Caco-2 (cell line): ENCODE results near the gene RXFP1. TPM values are rescaled to one million over a fixed set of nuclear protein-coding genes. Genes with fewer than 3 reads are reported as not detected.

Experiments used
- BruUV-seq: library from RNA; stranded (reverse); fragments of 400-500 nt; replicated peaks from 2 replicates; lab custom pipeline; 2021; lab: Mats Ljungman, UMichigan
- CTCF ChIA-PET: fragments of 300-600 bp; sonication (Branson Sonifier 250); formaldehyde crosslinking; loops from one replicate; lab custom pipeline; 2022; ENCODE audit warnings: antibody characterized with exemption; lab: Charles Lee
- POLR2A ChIA-PET: fragments of 300-600 bp; sonication (Branson Sonifier 250); formaldehyde crosslinking; loops from one replicate; lab custom pipeline; 2022; ENCODE audit warnings: antibody characterized with exemption; lab: Charles Lee
- DNase-seq, 2 experiments: peaks; one replicate each; pipeline versions ENCODE4 v3.0.0 to v3.0.0-alpha.2; 2020 to 2022
- H3K27me3 ChIP-seq: replicated peaks from 2 replicates; pipeline ENCODE4 v1.6.0; 2011; ENCODE audit warnings: low read length; ENCODE audit not compliant: control insufficient read depth, insufficient read depth
- H3K36me3 ChIP-seq: 2 replicates; pipeline ENCODE4 v1.5.1; 2011; ENCODE audit warnings: low read length; ENCODE audit not compliant: control insufficient read depth, insufficient read depth
- H3K4me1 ChIP-seq: fragments of 250-450 bp; sonication (Bioruptor Pico); 2 replicates; pipeline ENCODE4 v1.5.1; 2020; ENCODE audit warnings: mild to moderate bottlenecking
- H3K4me3 ChIP-seq: 2 replicates; pipeline ENCODE4 v1.5.1; 2011; ENCODE audit warnings: low read depth, mild to moderate bottlenecking, control low read depth, low read length
- H3K9me3 ChIP-seq: fragments of 250-450 bp; sonication (Bioruptor Pico); 2 replicates; pipeline ENCODE4 v1.5.1; 2020; ENCODE audit warnings: mild to moderate bottlenecking, moderate library complexity
- H3K27ac Mint-ChIP-seq: one replicate; pipeline ENCODE4 v1.8.0; 2022; ENCODE audit warnings: mixed read lengths; ENCODE audit not compliant: unreplicated experiment
- H3K27me3 Mint-ChIP-seq: one replicate; pipeline ENCODE4 v1.8.0; 2022; ENCODE audit warnings: mixed read lengths; ENCODE audit not compliant: insufficient read depth, unreplicated experiment
- H3K36me3 Mint-ChIP-seq: one replicate; pipeline ENCODE4 v1.8.0; 2022; ENCODE audit warnings: mild to moderate bottlenecking, mixed read lengths; ENCODE audit not compliant: insufficient read depth, unreplicated experiment
- H3K4me1 Mint-ChIP-seq: one replicate; pipeline ENCODE4 v1.8.0; 2022; ENCODE audit warnings: low read depth, mixed read lengths; ENCODE audit not compliant: unreplicated experiment
- H3K4me3 Mint-ChIP-seq: one replicate; pipeline ENCODE4 v1.8.0; 2022; ENCODE audit warnings: mild to moderate bottlenecking, moderate library complexity, mixed read lengths; ENCODE audit not compliant: unreplicated experiment
- H3K9me3 Mint-ChIP-seq: one replicate; pipeline ENCODE4 v1.8.0; 2022; ENCODE audit warnings: mixed read lengths; ENCODE audit not compliant: unreplicated experiment
- CTCF ChIP-seq, 2 experiments: fragments of 200-600 bp in 1 of 2; IDR thresholded peaks; 1 replicate in 1 of 2; 2 replicates in 1 of 2; pipeline versions ENCODE4 v1.5.1 to v1.8.0; 2011 to 2022; ENCODE audit warnings: antibody characterized with exemption in 1 of 2, control low read depth in 1 of 2, inconsistent platforms in 1 of 2, low read depth in 1 of 2, low read length in 1 of 2, mild to moderate bottlenecking in 1 of 2, moderate library complexity in 1 of 2; ENCODE audit not compliant: insufficient read depth in 1 of 2, severe bottlenecking in 1 of 2, unreplicated experiment in 1 of 2
- intact Hi-C: fragments of 100-400 bp; cut with micrococcal nuclease; formaldehyde crosslinking; loops from one replicate; pipeline ENCODE4 v1.10.0; 2022; ENCODE audit not compliant: unreplicated experiment
- total RNA-seq: library from RNA; stranded (reverse); gene quantifications from 2 replicates; pipeline ENCODE4 v1.2.3, GENCODE V29; 2022

Gene RXFP1
- total RNA-seq, 1 experiment from 2014 or later, result not detected

- no peak overlapping the region for H3K4me3 Mint-ChIP-seq
- H3K36me3 ChIP-seq, result no peaks in the 10 kb centered on the region
- H3K36me3 Mint-ChIP-seq, result peaks cover 11% of the 10 kb centered on the region
- H3K27me3 Mint-ChIP-seq, result no peaks in the 10 kb centered on the region
- no peak overlapping the region for H3K27ac Mint-ChIP-seq
- POLR2A ChIA-PET, result no interaction called here
- H3K4me1 ChIP-seq, result no peaks in the 10 kb centered on the region
- H3K4me3 ChIP-seq, result no peak overlapping the region
- intact Hi-C loops, result no loop called here
- DNase-seq, result no peak
- H3K9me3 ChIP-seq, result no peaks in the 10 kb centered on the region
- peaks cover 7% of the 10 kb centered on the region for H3K4me1 Mint-ChIP-seq
- H3K9me3 Mint-ChIP-seq, result no peaks in the 10 kb centered on the region
- CTCF ChIA-PET, result no interaction called here
- BruUV-seq, result no TSS peak
- TF ChIP-seq CTCF (IDR thresholded peaks at IDR 0.05; ENCODE audit: insufficient read depth in 1 of 2, low read depth in 1 of 2, low read length in 1 of 2, severe bottlenecking in 1 of 2, unreplicated experiment in 1 of 2), result no peak
- no peaks in the 10 kb centered on the region for H3K27me3 ChIP-seq
These were observed 143.1 kb downstream of the RXFP1 start for GRCh38 chr4:158664806-158665205.

- ChIA-PET POLR2A (no interaction called here), CTCF (interaction anchor here (0.7 kb wide), 1 partner anchor 264 kb away, joined by 3 read pairs; no protein-coding TSS in a partner anchor)
- no peak overlapping the region for H3K4me3 ChIP-seq
- intact Hi-C loops, result loop anchor here (1.0 kb wide), 1 partner anchor 56 kb away; the partner anchor contains the start of gene PPID
- no peaks in the 10 kb centered on the region for H3K9me3 ChIP-seq
- H3K4me1 ChIP-seq, result 0 out of 2 replicates have a peak, but pooled peaks cover 3% of the 10 kb centered on the region
- no TSS peak for BruUV-seq
- no peaks in the 10 kb centered on the region for H3K27me3 ChIP-seq
- Mint-ChIP-seq H3K36me3 (peaks cover 15% of the 10 kb centered on the region), H3K27me3 (no peaks in the 10 kb centered on the region), H3K9me3 (no peaks in the 10 kb centered on the region), H3K4me1 (peaks cover 14% of the 10 kb centered on the region), H3K4me3 (no peak overlapping the region), H3K27ac (no peak overlapping the region)
- DNase-seq, result no peak
- TF ChIP-seq CTCF (IDR thresholded peaks at IDR 0.05; ENCODE audit: insufficient read depth in 1 of 2, low read depth in 1 of 2, low read length in 1 of 2, severe bottlenecking in 1 of 2, unreplicated experiment in 1 of 2), result no peak
- no peaks in the 10 kb centered on the region for H3K36me3 ChIP-seq
These were observed 145.2 kb downstream of the RXFP1 start for GRCh38 chr4:158666892-158667291.

- peak in 1 of 2 experiments; percentile 59 for DNase-seq
- Mint-ChIP-seq H3K27me3 (no peaks in the 10 kb centered on the region), H3K4me3 (no peak overlapping the region), H3K27ac (no peak overlapping the region), H3K9me3 (no peaks in the 10 kb centered on the region), H3K36me3 (peaks cover 20% of the 10 kb centered on the region), H3K4me1 (peaks cover 14% of the 10 kb centered on the region)
- peak; percentile 69 to 76 for TF ChIP-seq CTCF (IDR thresholded peaks at IDR 0.05; ENCODE audit: insufficient read depth in 1 of 2, low read depth in 1 of 2, low read length in 1 of 2, severe bottlenecking in 1 of 2, unreplicated experiment in 1 of 2)
- intact Hi-C loops, result loop anchor here (1.0 kb wide), 1 partner anchor 56 kb away; the partner anchor contains the start of gene PPID
- ChIA-PET POLR2A (no interaction called here), CTCF (interaction anchor here (0.7 kb wide), 1 partner anchor 265 kb away, joined by 3 read pairs; no protein-coding TSS in a partner anchor)
- H3K4me1 ChIP-seq, result 0 out of 2 replicates have a peak, but pooled peaks cover 3% of the 10 kb centered on the region
- no TSS peak for BruUV-seq
- H3K9me3 ChIP-seq, result no peaks in the 10 kb centered on the region
- H3K36me3 ChIP-seq, result no peaks in the 10 kb centered on the region
- no peak overlapping the region for H3K4me3 ChIP-seq
- no peaks in the 10 kb centered on the region for H3K27me3 ChIP-seq
These were observed 146.0 kb downstream of the RXFP1 start for GRCh38 chr4:158667651-158668198.
